Ectodermal cell (in vitro differentiated cells): ENCODE data around the gene FOXO1.

Source experiments
- H3K27ac ChIP-seq: 2 replicates; pipeline ENCODE4 v1.7.0; 2013; ENCODE audit warnings: mild to moderate bottlenecking, low read depth, low read length; ENCODE audit not compliant: insufficient read depth, poor library complexity, severe bottlenecking
- H3K27me3 ChIP-seq: 2 replicates; pipeline ENCODE4 v1.7.0; 2013; ENCODE audit warnings: mild to moderate bottlenecking, low read length; ENCODE audit not compliant: insufficient read depth, control insufficient read depth, poor library complexity, severe bottlenecking
- H3K36me3 ChIP-seq: one replicate; pipeline ENCODE4 v1.7.0; 2013; ENCODE audit warnings: low read length; ENCODE audit not compliant: control insufficient read depth, insufficient read depth
- H3K4me1 ChIP-seq: one replicate; pipeline ENCODE4 v1.7.0; 2013; ENCODE audit warnings: low read length; ENCODE audit not compliant: control insufficient read depth, insufficient read depth
- H3K4me3 ChIP-seq: 2 replicates; pipeline ENCODE4 v1.7.0; 2013; ENCODE audit warnings: low read depth, low read length, control low read depth; ENCODE audit not compliant: insufficient read depth
- H3K9me3 ChIP-seq: 2 replicates; pipeline ENCODE4 v1.7.0; 2013; ENCODE audit warnings: mild to moderate bottlenecking, low read length, moderate library complexity; ENCODE audit not compliant: control insufficient read depth
- WGBS, 2 experiments: methylation state at CpG; one replicate each; pipeline ENCODE4 v1.1.7; 2013; ENCODE audit warnings: missing lambda C conversion rate in 2 of 2; 5-methylcytosine and 5-hydroxymethylcytosine counted together

Gene FOXO1

DNA sequence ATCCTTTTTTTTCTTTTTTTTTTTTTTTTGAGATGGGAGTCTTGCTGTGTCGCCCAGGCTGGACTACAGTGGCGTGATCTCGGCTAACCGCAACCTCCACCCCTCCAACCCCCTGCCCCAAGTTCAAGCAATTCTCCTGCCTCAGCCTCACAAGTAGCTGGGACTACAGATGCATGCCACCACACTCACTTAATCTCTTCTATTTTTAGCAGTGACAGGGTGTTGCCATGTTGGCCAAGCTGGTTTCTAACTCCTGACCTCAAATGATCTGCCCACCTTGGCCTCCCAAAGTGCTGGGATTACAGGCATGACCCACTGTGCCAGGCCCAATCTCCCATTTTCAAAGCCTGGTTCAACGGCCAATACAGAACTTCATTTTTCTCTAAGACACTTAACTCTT lies 9.1 kb downstream of the FOXO1 start:
- Histone ChIP-seq H3K9me3 (no peaks in the 10 kb centered on the region), H3K27me3 (no peaks in the 10 kb centered on the region), H3K36me3 (no peaks in the 10 kb centered on the region), H3K4me1 (no peaks in the 10 kb centered on the region), H3K27ac (no peak overlapping the region), H3K4me3 (no peak overlapping the region)
- 93 to 95% methylated on average over 5 of the region's 5 CpGs for WGBS, 2 experiments

DNA sequence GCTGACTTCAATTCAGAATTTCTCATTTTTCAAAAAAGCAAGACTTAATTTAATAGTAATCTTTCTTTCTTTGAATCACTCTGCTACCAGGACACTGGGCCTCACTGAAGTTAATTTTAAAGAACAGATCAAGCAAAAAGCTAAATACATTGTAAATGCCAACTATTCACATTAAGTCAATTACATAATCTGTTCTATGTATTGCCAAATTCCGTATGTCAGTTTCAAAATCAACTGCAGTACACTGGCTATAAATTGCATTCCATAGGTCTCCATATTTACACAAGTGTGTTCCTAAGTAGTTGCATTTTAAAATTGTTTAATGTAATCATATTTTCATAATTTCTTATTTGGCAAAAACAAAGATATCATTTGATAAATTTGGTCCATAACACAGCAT lies 10.1 kb downstream of the FOXO1 start:
- H3K4me3 ChIP-seq: no peak overlapping the region
- no peak overlapping the region for H3K27ac ChIP-seq
- H3K27me3 ChIP-seq: no peaks in the 10 kb centered on the region
- H3K4me1 ChIP-seq: no peaks in the 10 kb centered on the region
- 93 to 100% methylated on average over 1 of the region's 1 CpG for WGBS, 2 experiments
- H3K36me3 ChIP-seq: no peaks in the 10 kb centered on the region
- H3K9me3 ChIP-seq: no peaks in the 10 kb centered on the region

DNA sequence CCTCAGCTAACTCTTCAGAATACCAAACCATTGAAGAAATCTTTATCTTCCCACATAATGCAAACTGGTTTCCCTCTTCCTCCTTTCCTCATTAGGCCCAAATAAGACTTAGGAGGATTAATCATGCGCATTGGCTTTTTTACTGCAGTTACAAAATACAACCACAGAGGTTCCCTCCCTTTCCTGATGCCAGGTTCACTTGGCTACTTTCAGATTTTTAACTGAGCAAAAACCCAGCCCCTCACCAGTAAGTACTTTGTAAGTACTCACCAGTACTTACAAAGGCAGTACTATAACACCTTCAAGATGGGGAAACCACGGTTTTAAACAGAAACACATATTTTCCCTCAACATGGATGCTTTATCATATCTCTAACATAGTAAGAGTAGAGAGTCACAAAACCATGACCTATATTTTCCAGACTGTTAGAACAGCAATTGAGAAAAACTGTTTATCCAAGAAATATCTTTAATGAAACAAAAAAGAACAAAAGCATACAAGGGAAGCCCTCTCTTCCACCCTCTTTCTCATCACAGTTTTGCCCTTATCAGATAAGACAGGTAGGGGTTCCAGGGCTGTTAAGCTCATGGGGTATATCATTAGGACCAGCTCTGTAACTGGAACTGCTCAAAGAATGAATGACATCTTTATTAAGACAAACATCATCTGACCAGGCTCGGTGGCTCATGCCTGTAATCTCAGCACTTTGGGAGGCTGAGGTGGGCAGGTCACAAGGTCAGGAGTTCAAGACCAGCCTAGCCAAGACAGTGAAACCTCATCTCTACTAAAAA lies 12.7 kb downstream of the FOXO1 start:
- H3K4me1 ChIP-seq: peaks cover 12% of the 10 kb centered on the region
- no peaks in the 10 kb centered on the region for H3K9me3 ChIP-seq
- H3K36me3 ChIP-seq: no peaks in the 10 kb centered on the region
- 67 to 79% methylated on average over 3 of the region's 3 CpGs for WGBS, 2 experiments
- no peak overlapping the region for H3K27ac ChIP-seq
- no peaks in the 10 kb centered on the region for H3K27me3 ChIP-seq
- no peak overlapping the region for H3K4me3 ChIP-seq

DNA sequence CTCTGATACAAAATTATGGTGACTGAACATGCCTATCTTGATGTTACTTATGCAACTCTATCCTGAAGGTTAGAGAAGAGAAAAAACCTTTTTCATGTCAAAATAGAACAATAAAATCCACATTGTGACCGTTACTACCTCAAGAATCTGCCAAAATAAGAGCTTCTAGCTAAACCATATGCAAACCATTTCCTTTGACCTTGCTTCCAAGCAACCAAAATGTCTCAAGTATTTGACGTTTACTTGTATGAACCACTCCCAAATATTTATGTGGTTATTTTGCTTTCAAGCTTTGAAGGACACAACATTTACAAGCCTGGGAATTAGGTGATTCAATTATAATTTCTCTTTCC lies 13.9 kb downstream of the FOXO1 start:
- no peaks in the 10 kb centered on the region for H3K9me3 ChIP-seq
- H3K4me3 ChIP-seq: no peak overlapping the region
- peaks cover 16% of the 10 kb centered on the region for H3K4me1 ChIP-seq
- H3K36me3 ChIP-seq: no peaks in the 10 kb centered on the region
- no peak overlapping the region for H3K27ac ChIP-seq
- 64 to 81% methylated on average over 2 of the region's 2 CpGs for WGBS, 2 experiments
- no peaks in the 10 kb centered on the region for H3K27me3 ChIP-seq

DNA sequence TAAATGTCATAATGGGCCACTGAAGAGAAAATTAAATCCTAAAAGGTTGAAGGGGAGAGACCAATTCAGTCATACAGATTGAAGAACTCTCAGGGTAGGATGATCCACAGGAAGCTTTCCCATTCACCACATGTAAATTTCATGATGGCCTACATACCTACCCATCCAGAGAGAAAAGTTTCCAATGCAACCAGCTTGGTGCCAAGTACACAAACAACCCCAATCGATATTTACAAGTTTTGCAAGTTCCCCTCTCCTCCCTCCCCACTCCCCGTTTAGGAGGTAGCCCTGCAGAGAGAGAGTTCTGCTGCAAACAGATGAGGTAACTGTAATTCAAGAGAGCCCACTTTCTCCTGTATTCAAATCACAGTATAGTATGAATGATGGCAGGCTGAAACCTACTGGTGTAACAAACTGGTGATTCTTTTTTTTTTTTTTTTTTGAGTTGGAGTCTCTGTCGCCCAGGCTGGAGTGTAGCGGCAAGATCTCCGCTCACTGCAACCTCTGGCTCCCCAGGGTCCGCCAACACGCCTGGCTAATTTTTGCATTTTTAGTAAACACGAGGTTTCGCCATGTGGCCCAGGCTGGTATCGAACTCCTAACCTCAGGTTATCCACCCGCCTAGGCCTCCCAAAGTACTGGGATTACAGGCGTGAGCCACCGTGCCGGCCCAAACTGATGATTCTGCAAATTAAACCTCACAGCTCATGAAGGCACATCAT lies 14.4 kb downstream of the FOXO1 start:
- no peaks in the 10 kb centered on the region for H3K36me3 ChIP-seq
- WGBS, 2 experiments: 71 to 75% methylated on average over 13 to 14 of the region's 14 CpGs
- H3K4me3 ChIP-seq: no peak overlapping the region
- H3K9me3 ChIP-seq: no peaks in the 10 kb centered on the region
- no peak overlapping the region for H3K27ac ChIP-seq
- peaks cover 16% of the 10 kb centered on the region for H3K4me1 ChIP-seq
- no peaks in the 10 kb centered on the region for H3K27me3 ChIP-seq

DNA sequence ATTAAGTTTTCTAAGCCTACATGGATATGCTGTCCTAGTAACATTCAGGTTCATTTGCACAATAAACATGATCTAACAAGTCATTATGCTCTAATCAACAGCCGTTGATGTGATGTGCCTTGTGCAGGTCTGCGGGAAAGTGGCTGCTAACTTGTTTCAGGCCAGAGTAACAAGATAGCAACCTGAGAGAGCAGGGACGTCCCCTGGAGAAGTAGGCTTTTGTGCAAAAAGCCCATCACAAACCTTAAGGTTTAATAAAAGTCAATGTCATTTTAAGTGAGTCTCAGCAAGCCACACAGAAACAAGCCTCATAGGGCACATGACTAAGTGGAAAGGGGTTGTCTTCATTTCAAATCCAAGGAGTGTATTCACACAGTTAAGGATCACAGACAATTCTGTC lies 17.6 kb downstream of the FOXO1 start:
- no peak overlapping the region for H3K4me3 ChIP-seq
- H3K4me1 ChIP-seq: peaks cover 16% of the 10 kb centered on the region
- no peaks in the 10 kb centered on the region for H3K27me3 ChIP-seq
- H3K27ac ChIP-seq: no peak overlapping the region
- H3K36me3 ChIP-seq: no peaks in the 10 kb centered on the region
- WGBS, 2 experiments: 26 to 33% methylated on average over 3 of the region's 3 CpGs
- H3K9me3 ChIP-seq: no peaks in the 10 kb centered on the region

DNA sequence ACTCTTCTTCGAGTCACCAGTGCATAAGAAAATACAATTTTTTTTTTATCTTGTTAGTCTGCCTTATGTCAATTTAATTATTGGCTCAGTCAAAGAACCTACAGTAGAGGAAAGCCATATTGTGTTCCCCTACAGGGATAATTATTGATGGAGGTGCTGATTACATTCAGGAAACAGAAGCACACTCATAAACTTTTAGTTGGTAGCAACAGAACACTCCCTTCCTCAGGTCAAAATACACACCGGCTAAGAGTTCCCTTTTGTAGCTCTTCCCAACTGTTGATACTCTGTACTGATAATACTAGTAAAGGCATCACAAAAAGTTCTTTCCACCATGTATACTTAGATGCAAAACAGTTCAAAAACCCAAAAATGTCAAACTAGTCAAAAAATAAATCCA lies 18.4 kb downstream of the FOXO1 start:
- no peak overlapping the region for H3K4me3 ChIP-seq

DNA sequence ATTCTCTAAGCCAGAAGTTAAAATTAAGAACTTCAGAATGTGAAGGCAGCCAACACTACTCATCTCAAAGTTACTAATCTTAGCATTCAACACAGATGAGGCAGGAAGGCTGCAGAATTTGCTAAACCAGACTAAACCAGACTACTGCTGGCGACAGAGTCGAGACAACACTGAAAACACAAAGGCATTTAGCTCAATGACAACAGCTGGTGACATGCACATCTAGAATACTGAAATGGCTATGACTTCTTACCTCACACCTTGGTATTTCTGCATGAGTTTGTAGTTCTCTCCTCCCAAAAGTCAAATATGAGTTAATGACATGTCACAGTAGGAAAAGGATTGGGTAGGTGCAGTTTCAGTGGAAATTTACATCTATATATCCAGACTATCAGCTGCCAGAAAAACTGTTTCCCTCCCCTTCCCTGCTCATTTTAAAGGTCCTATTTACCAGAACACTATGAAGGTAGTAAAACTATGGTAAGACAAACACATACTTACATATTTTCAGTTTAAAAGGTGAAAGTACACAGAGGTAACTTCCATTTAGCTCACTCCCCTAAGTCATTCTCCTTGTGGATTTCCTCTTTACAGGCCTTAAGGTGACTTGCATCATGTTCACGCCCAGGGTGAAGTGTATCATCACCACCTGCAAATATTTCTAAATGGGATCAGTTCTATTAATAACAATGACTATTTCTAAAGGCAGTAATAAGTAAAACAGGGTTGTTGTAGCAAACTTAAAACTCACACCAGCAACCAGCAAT lies 21.4 kb downstream of the FOXO1 start:
- Histone ChIP-seq H3K9me3 (no peaks in the 10 kb centered on the region), H3K27ac (no peak overlapping the region), H3K36me3 (no peaks in the 10 kb centered on the region), H3K27me3 (no peaks in the 10 kb centered on the region), H3K4me1 (peaks cover 18% of the 10 kb centered on the region), H3K4me3 (no peak overlapping the region)
- 76 to 82% methylated on average over 2 to 3 of the region's 3 CpGs for WGBS, 2 experiments

More for the DNA sequence above, 18.4 kb downstream of the FOXO1 start:
- Histone ChIP-seq H3K27ac (no peak overlapping the region), H3K4me1 (peaks cover 16% of the 10 kb centered on the region), H3K9me3 (no peaks in the 10 kb centered on the region), H3K27me3 (no peaks in the 10 kb centered on the region), H3K36me3 (no peaks in the 10 kb centered on the region)
- 86 to 88% methylated on average over 1 to 2 of the region's 2 CpGs for WGBS, 2 experiments

DNA sequence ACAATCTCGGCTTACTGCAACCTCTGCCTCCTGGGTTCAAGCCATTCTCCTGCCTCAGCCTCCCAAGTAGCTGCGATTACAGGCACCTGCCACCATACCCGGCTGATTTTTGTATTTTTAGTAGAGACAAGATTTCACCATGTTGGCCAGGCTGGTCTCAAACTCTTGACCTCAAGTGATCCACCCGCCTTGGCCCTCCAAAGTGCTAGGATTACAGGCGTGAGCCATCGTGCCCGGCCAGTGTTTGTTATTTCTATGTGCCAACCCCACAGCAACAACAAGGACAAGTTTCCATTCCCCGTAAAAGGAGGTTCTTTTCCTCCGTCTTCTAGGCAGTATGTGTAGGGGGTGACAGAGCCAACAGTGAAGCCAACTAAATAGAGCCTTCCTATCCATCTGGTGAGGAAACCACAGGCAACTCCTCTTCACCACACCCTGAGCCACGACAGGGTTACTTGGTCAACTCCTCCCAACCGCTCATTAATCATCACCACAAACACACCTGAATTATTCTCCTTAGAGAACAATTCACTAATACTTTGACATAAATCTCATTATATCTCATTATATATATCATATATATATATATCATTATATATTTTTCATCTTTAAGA lies 25.5 kb downstream of the FOXO1 start:
- no peak overlapping the region for H3K4me3 ChIP-seq
- peaks cover 25% of the 10 kb centered on the region for H3K4me1 ChIP-seq
- H3K9me3 ChIP-seq: no peaks in the 10 kb centered on the region
- H3K27ac ChIP-seq: no peak overlapping the region
- no peaks in the 10 kb centered on the region for H3K27me3 ChIP-seq
- no peaks in the 10 kb centered on the region for H3K36me3 ChIP-seq
- WGBS, 2 experiments: 93 to 97% methylated on average over 11 of the region's 11 CpGs

- no peaks in the 10 kb centered on the region for H3K9me3 ChIP-seq
- 89 to 91% methylated on average over 6 of the region's 6 CpGs for WGBS, 2 experiments
- H3K27me3 ChIP-seq: no peaks in the 10 kb centered on the region
- no peak overlapping the region for H3K27ac ChIP-seq
- no peak overlapping the region for H3K4me3 ChIP-seq
- H3K36me3 ChIP-seq: no peaks in the 10 kb centered on the region
- H3K4me1 ChIP-seq: peaks cover 25% of the 10 kb centered on the region
These were observed 26.2 kb downstream of the FOXO1 start for GRCh38 chr13:40640202-40640601.
